Kidney epithelial cell (primary cell): Measurements from ENCODE around the gene STON2. TPM values are rescaled to one million over a fixed set of nuclear protein-coding genes. Genes with fewer than 3 reads are reported as not detected.

Source experiments
- DNase-seq: peaks from one replicate; pipeline ENCODE4 v3.0.0-alpha.2; 2010; ENCODE audit warnings: low read depth
- H3K27me3 ChIP-seq: 2 replicates; pipeline ENCODE4 v1.6.0; 2011; ENCODE audit warnings: low read length; ENCODE audit not compliant: control insufficient read depth, insufficient read depth
- H3K36me3 ChIP-seq: 2 replicates; pipeline ENCODE4 v1.5.1; 2011; ENCODE audit warnings: low read length; ENCODE audit not compliant: control insufficient read depth, insufficient read depth
- H3K4me3 ChIP-seq: 2 replicates; pipeline ENCODE4 v1.5.1; 2011; ENCODE audit warnings: low read depth, mild to moderate bottlenecking, control low read depth, low read length
- total RNA-seq: library from RNA; depleted of rRNA; stranded (reverse); fragments of >200 nt; gene quantifications from 2 replicates; pipeline ENCODE4 v1.2.3, GENCODE V29; 2015
- TF ChIP-seq, protein P1 (sequence below): IDR thresholded peaks from 2 replicates; pipeline ENCODE4 v1.5.1; 2011; ENCODE audit warnings: mild to moderate bottlenecking, moderate library complexity, low read length, control low read depth, inconsistent platforms; ENCODE audit not compliant: insufficient read depth, poor library complexity, severe bottlenecking

The STON2 gene
- total RNA-seq, 1 donor from 2014 or later = 17.9 TPM

DNA sequence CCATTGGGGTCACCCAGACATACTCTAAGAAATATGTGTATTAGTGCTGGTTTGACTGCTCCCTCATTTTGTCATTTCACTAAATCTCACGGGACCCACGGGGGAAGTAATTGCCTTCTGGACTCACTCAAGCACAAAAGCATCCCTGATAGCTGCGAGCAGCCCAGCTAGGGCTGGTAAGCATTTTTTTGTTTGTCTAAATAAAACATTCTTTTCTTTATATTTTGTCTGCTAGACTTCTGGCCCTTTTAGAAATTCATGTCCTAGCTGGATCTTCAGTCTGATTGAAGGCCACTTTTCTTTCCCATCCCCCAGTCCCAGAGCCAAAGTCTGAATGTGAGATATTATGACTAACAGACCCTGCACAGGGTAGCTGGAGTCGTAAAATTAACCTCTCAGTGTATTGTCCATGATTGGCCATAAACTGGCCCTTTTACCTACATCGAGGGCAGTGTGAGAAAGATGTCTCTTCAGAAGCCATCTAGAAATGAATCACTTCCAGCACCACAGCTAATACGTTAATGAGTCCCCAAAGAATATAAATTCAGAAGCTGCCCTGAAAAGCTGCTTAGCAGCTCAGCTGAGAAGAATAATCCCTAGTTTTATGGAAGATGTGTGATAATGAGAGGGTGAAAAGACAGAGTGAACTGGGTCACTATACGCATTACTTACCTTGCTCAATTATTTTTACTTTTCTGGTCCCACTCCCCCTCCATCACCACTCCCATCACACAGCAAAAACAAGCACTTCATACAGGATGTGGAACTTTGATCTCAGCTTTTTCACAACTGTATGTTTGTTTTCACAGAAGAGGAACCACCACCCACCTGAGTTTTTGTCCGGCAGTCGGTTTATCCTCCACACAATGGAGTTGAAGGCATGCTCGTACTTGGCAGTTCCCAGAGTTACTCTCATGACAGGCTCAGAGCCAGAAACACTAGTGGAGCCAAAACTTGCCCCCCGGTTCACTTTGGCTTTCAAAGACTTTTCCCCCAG is 123.8 kb downstream of the STON2 start:
- Histone ChIP-seq H3K36me3 (no peaks in the 10 kb centered on the region), H3K27me3 (no peaks in the 10 kb centered on the region), H3K4me3 (no peak overlapping the region)
- DNase-seq = no peak
- TF ChIP-seq, protein P1, sequence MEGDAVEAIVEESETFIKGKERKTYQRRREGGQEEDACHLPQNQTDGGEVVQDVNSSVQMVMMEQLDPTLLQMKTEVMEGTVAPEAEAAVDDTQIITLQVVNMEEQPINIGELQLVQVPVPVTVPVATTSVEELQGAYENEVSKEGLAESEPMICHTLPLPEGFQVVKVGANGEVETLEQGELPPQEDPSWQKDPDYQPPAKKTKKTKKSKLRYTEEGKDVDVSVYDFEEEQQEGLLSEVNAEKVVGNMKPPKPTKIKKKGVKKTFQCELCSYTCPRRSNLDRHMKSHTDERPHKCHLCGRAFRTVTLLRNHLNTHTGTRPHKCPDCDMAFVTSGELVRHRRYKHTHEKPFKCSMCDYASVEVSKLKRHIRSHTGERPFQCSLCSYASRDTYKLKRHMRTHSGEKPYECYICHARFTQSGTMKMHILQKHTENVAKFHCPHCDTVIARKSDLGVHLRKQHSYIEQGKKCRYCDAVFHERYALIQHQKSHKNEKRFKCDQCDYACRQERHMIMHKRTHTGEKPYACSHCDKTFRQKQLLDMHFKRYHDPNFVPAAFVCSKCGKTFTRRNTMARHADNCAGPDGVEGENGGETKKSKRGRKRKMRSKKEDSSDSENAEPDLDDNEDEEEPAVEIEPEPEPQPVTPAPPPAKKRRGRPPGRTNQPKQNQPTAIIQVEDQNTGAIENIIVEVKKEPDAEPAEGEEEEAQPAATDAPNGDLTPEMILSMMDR = no peak

DNA sequence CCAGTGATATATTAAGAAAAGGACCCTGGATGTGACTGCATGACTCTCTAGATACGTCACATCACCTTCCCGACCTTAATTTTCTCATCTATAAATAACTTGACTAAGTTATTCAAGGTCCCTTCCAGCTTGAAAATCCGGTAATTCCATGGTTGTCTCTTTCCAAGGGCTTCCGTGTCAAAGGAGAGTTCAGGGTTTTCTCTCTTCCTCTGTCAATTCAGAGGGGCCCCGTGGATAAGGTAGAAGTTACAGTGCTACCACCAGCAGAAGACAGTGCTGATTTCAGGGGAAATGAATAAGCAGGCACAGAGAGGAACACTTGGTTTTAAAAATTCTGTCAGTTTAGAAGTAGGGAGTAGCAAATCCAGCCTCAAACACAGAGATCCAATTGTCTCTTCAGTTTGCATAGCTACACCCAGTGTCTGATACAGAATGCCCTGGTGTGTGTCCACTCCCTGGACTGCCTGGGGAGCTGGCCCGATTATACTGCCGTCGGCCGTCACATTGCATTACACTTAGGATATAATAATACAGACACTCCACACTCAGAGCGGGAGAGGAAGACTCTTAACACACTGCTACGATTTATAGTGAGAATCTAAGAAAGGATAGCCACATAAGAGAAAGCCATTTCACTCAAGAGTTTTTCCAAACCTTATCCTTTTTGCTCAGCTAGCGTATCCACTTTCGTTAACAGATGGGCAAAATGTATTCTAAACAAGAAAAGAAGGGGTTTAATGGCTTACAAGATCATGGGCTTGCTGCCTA is 124.6 kb downstream of the STON2 start:
- TF ChIP-seq, protein P1 = no peak
- Histone ChIP-seq H3K4me3 (no peak overlapping the region), H3K36me3 (no peaks in the 10 kb centered on the region), H3K27me3 (no peaks in the 10 kb centered on the region)
- DNase-seq = no peak

GRCh38 chr14:81273961-81274575 is 126.1 kb downstream of the STON2 start:
- Histone ChIP-seq H3K36me3 (no peaks in the 10 kb centered on the region), H3K4me3 (no peak overlapping the region), H3K27me3 (no peaks in the 10 kb centered on the region)
- no peak for DNase-seq
- TF ChIP-seq, protein P1 = no peak

DNA sequence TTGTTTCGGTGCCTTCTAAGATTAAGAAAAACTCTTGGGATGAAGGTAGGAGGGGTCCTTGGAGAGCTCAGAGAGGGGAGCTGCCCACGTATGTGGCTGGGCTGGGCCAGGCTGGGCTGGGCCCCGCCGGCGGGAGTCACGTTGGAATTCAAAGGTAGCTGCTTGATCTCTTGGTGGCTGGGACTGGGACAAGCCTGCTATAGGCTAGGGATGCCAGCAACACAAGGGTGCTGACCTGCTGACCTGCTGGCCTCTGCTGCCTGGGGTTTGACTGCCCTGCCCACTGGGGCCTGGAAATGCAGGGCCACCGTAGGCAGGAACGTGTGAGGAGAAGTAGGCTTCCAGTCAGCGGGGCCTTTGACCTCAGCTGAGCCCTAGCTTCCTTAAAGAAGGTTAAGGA is 126.6 kb downstream of the STON2 start:
- Histone ChIP-seq H3K36me3 (no peaks in the 10 kb centered on the region), H3K27me3 (no peaks in the 10 kb centered on the region), H3K4me3 (no peak overlapping the region)
- TF ChIP-seq, protein P1 = no peak
- DNase-seq = no peak

GRCh38 chr14:81272317-81272716 is 127.8 kb downstream of the STON2 start:
- TF ChIP-seq, protein P1 = no peak
- no peak overlapping the region for H3K4me3 ChIP-seq
- no peaks in the 10 kb centered on the region for H3K27me3 ChIP-seq
- DNase-seq = no peak
- H3K36me3 ChIP-seq = no peaks in the 10 kb centered on the region
